Urothelium cell line (cell line): ENCODE data around the gene SLC25A47.
A peak's percentile ranks its signal among the peaks of the same experiment; 100 is the strongest.
"Not testable (repeated sequence)": the region's sequence is repeated elsewhere in the genome, so short reads cannot be mapped to it uniquely, and the experiment has no call there.

Source experiments
- DNase-seq: peaks from one replicate; pipeline ENCODE4 v3.0.0; 2011; ENCODE audit warnings: low spot score, mixed read lengths
- FAIRE-seq: peaks from 2 replicates; lab custom pipeline; 2011; peaks lifted over from hg19 to GRCh38; lab: Jason Lieb, UNC

SLC25A47 gene

DNA sequence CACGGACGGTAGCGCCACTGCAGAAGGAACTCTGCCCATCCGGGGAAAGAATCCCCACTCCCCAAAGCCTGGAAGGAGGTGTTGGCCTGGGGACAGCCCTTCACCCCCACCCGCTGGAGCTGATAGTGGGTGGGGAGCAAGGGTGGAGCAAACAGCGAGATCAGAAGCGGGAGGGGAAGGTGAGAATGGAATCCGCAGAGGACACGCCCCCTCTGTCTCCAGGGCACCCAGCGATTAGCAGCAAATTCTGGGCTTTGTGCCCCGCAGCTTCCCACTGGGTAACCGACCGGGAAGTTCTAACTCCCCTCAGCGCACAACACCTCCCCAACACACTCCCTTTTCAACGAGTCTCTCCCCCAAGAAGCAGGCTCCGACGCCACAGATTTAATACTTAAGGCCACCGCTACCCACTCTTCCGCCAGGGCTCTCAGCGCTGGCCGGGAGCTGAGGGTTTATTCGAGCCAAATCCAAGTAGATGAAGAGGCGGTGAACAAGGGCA, 18.3 kb upstream of the SLC25A47 start:
- DNase-seq: peak; percentile 45
- FAIRE-seq: no peak

DNA sequence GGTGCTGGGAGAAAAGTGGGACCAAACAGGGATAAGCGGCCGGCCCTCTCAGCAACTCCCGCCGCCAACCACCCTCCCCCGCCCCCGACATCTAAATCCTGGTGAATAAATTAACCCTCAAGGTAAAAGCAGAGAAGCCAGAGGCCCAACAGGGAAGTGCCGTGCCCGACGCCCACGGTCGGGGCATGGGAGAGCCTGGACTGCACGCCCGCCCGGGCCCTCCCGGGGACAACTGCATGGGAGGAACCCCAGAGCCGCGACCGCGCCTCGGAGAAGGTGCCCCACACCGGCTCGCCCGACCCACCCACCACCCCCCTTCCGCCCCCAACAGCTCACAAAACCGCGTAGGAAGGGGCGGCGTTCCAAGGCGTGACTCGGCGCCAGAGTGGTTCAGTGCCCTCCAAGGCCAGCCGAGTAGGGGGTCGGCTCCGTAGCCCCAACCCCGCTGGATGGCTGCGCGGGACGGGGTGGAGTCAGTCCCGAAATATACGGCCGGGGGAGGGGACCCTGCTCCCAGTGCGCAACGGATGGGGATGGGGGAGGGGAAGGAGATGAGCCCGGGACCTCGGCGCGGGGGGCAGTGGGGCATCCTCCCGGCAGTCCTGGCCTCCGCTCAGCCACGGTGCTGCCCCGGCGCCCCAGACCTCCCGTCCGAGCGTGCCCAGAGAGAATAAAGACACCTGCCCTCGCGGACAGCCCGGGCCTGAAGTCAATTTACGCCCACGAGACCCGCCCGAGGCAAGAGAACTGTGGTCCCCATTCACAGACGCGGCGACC, 17.6 kb upstream of the SLC25A47 start:
- DNase-seq (peak; percentile 13), FAIRE-seq (no peak)

DNA sequence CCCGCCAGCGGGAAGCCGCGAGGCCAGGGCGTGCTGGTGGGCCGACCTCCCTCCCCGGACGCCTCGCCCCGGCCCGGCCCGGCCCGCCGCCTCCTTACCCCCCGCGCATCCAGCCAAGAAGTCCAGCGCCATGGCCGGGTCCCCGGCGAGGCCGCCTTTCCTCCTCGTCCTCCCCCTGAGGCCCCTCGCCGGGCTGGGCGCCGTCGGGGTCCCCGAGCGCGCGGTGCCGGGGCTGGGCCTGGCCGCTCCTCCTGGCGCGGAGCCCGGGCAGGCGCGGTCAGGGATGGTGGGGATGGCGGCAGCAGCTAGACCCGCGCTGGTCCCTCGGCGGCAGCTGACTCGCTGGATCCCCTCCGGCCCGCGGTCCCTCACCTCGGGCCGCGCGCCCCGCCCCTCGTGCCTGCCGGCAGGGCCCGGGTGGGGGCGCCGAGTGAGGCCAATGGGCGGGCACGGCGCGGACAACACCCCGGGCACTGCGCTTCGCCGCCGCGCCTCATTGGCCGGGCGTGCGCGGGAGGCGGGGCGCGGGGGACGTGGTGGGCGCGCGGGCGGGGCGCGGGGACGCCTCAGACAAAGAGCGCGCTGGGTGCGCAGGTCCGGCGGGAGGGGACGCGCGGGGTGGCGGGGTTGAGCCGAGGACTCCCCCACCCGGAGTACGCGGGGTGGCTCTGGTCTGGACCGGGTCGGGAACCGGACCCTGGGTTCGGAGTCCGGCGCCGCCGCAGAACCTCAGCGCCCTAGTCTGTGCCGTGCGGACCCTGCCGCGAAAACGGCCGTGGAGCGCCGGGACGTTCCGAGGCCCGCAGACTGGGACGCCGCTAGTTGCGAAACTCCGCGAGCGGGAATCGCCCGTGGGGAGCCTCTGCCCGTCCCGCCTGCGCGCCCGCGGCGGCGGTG, 16.8 kb upstream of the SLC25A47 start, which contains the start of gene SLC25A29:
Gene SLC25A29, minus strand, starts transcription at position 344 of the 897 bp plus-strand sequence. Its CDS starts 212 bp downstream, at position 132.
- DNase-seq: peak; percentile 94
- FAIRE-seq: peak; percentile 46

DNA sequence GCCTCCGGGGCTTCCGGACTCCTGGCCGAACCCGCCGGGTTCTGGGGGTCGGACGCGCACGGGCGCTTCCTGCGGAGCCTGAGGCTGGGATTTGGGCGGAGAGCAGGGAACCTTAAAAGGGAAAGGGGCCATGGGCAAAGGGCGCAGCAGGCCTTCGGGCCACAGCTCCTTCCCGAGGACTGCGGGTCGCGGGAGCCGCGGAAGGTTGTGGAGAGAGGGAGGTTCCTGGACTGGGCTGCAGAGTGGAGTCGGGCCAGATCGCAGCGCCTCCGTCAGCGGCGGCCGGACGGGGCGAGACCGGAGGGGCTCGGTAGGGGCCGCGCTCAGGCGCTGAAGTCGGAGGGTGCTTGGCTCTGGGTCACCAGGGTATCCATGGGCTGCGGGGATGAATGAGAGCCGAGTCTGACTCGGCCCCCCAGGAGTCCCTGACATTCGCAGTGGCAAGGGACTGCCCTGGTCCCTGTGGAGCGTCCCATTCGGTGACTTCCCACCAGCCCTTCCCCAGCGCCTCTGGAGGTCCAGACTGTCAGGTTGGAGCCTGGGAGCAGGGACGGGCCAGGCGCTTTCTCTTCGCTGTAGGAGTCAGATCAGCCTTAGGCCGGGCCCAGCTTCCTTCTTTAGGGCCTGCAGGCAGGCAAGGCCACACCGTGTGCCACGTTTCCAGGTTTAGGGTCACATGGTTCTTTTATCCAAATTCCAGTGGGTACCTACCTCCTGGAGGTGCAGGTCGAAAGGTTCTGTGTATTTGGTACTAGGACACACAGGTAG, 16.0 kb upstream of the SLC25A47 start:
- FAIRE-seq: no peak
- DNase-seq: no peak

DNA sequence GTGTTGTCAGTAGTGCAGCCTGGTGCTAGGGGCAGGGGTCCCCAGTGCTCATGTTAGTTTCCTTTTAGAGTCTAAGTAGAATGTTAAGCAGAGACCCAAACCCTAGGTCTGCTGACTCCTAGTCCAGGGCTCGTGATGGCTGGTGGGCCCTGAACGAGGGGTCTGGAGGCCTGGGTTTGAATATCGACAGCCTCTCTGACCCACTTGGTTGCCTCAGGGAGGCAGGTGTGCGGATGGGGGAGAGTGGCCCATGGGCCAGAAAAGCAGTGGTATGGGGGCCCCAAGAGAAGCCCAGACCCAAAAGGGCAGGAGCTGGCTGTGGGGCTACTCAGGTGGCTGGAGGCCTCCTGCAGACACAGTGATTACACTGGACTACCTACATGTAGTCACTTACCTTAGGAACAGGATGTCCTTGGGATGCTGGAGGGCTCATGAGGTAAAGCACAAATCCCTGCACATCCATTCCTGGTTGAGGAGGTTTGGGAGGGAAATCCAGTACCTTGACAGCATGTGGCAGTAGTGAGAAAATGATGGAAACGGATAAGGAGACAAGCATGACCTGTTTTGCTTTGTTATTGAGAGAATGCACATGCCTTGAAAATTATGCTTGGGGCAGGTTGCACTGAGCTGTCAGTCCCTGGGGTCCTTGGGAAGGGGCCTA, 15.2 kb upstream of the SLC25A47 start:
- FAIRE-seq (no peak), DNase-seq (no peak)

DNA sequence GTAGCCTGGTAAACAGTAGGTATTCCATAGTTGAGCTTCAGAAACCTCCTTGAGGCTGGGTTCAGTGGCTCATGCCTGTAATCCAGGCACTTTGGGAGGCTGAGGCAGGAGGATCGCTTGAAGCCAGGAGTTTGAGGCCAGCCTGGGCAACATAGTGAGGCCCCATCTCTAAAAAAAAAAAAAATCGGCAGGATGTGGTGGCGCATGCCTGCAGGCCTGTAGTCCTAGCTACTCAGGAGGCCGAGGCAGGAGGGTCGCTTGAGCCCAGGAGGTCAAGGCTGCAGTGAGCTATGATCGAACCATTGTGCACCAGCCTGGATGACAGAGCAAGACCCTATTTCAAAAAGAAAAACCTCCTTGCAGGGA, 14.7 kb upstream of the SLC25A47 start:
- DNase-seq, FAIRE-seq: not testable (repeated sequence)

DNA sequence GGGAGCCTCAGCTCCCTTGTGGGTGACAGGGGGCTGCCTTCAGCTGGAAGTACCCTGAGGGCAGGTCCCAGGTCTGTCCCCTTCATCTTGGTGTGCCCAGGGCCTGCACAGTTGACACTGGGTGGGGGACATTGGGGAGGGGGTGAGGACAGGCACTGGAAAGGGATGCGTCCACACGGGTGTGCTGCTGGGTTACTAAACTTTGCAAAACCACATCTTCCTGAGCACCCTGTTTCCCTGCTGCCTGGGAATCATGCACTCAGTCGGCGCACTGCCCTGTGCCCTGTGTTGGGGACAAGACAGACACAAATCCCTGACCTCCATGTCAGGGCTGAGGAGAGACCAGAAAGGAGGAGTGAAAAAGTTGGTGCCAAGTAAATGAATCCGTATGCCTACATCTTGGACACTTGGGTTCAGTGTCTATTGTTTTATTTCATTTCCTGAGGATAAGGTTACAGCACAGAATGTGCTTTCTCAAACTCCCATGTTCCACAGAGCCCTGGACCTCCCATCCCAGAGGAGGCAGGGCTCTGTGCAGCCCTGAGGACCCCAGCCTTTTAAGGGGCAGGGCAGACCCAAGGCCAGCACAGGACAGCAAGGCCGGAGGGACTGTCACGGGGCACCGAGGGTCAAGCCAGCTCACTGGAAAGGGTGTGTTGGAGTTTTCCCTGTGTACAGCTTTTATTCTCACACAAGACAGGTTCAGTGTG, 14.0 kb upstream of the SLC25A47 start:
- no peak for DNase-seq
- no peak for FAIRE-seq

DNA sequence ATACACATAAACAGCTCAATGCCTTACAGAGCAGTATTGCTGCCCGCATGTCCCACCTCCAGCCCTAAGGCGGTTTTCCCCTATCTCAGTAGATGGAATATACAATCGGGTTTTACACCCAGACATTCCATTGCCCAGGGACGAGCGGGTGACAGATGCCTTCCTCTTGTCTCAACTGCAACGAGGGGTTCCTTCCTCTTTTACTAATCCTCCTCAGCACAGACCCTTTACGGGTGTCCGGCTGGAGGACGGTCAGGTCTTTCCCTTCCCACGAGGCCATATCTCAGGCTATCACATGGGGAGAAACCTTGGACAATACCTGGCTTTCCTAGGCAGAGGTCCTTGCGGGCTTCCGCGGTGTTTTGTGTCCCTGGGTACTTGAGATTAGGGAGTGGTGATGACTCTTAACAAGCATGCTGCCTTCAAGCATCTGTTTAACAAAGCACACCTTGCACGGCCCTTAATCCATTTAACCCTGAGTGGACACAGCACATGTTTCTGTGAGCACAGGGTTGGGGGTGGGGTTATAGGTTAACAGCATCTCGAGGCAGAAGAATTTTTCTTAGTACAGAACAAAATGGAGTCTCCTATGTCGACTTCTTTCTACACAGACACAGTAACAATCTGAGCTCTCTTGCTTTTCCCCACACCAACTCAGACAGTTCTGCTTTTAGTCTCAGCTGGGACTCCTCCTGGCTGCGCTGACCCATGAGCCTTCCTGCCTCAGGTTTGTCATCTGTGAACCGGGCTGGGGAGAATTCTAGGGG, 10.8 kb upstream of the SLC25A47 start:
- DNase-seq, FAIRE-seq: not testable (repeated sequence)

DNA sequence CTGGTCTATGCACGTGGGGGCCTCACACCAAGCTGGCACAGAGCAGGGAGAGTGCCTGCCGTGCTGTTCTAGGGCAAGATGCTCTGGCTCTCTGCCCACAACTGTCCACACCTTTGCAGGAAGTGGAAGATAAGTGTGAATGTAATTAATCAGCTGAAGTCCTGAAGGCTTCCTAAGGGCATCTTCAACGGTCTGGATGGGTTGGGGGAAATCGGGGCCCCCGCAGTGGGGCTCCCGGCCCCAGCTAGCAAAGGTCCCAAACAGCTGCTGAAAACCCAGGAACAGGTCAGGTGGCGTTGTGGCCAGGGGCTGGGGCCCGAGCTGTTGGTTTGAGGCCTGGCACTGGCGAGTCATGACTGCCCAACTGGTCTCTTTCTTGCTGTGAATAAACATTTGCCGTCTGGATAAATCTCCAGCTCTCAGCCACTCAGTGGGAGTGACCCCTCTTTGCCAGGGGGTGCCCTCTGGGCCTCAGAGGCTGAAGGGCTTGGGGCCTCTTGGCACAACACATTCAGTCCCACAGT, 10.2 kb upstream of the SLC25A47 start:
- no peak for FAIRE-seq
- DNase-seq: no peak

DNA sequence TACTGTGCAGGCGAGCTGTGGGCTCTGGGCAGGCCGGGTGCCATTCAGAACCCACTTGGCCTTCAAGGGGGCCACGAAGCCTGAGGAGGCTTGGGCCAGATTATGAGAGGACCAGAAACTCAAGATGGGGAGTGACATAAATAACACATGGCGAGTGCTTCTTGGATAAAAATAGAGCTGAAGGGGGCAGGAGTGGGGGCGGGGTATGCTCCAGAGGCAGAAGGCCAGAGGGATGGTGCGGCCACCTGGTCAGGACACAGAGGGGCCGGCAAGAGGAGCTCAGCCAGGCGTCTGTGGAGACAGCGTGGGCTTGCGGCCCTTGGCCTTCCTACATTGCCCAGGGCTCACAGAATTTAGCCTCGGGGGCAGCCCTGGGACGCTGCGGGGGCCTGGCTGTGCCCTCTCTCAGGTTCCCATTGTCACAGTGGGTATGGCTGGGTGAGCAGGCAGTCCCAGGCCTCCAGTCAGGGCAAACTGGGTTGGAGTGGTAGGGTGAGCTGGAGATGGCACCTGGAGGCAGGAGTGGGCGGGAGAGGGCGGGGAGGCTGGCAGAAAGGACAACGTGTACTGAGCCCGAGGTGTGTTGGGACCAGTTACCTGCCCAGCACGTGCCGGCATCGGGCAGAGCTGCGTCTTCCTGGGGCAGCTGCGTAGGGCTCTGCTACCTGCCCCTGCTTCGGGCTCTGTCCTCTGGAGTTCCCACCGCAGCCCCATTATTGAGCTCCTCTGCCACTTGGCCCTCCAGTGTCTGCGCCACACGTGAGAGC, 9.5 kb upstream of the SLC25A47 start:
- DNase-seq (no peak), FAIRE-seq (no peak)

DNA sequence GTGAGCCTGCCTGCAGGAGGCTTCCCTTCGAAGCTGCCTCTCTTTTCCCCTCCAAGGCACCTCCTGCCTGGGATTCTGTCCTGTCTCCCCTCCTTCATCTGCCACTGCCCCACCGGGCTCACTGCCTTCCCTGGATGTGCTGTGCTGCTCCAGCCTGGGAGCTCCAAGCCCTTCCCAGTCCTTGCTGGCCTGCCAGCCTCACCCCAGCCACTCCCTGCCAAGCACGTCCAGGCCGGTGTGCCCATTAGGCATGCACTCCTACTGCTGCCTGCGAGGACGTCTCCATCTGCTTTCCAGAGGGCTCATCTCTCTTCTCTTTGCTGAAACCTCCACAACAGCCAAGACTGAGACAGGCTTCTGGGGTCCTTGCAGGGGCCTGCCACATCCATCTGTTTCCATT, 8.4 kb upstream of the SLC25A47 start:
- FAIRE-seq (no peak), DNase-seq (no peak)

DNA sequence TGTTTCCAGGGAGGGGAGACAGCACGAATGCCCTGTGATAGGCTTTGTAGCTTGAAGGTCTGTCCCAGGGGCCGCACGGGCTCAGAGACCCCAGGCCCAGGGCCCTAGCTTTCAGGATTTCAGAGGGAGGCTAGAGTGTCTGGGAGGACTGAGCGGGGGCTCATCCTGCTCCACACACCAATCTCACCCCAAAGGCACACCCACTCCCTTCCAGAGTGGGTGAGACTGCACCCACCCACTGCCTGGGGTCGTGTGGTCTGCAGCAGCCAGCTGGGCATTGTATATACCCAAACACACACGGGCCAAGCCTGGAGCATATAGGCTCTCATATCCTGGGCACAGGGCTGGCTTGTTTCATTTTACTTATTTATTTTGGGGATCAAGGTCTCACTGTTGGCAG, 5.8 kb upstream of the SLC25A47 start:
- FAIRE-seq: no peak
- no peak for DNase-seq

DNA sequence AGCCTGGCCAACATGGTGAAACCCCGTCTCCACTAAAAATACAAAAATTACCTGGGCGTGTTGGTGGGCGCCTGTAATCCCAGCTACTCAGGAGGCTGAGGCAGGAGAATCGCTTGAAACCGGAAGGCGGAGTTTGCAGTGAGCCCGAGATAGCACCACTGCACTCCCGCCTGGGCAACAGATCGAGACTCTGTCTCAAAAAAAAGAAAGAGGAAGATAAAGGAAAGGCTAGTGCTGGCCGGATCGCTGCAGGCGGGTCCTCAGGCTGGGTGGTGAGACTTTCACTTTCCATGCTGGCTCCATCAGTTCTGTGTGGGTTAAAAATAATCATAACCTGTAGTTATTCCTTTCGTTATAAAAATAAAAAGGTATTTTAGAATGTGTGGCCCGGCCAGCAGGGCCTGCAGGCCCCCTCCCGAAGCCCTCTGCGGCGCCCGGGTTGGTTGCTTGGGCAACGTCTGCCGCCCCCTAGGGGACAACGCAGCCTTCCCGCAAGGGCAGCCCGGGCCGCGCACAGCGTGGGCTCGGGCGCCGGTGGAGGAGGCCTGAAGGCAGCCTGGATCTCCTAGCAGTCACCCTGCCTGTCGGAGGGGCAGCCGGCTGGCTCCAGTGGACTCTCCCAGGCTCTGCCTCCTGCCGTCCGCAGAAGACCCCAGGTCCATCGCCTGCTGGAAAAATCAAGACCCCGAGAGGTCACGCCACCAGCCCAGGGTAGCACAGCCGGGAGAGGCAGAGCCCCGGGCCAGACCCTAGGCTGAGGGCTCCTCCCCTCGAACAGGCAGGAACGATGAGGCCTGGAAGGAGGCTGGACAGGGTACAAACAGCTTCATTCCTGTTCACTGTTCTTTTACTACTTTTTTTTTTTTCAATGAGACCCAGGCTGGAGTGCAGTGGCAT, 5.0 kb upstream of the SLC25A47 start:
- FAIRE-seq (no peak), DNase-seq (peak; percentile 37)

DNA sequence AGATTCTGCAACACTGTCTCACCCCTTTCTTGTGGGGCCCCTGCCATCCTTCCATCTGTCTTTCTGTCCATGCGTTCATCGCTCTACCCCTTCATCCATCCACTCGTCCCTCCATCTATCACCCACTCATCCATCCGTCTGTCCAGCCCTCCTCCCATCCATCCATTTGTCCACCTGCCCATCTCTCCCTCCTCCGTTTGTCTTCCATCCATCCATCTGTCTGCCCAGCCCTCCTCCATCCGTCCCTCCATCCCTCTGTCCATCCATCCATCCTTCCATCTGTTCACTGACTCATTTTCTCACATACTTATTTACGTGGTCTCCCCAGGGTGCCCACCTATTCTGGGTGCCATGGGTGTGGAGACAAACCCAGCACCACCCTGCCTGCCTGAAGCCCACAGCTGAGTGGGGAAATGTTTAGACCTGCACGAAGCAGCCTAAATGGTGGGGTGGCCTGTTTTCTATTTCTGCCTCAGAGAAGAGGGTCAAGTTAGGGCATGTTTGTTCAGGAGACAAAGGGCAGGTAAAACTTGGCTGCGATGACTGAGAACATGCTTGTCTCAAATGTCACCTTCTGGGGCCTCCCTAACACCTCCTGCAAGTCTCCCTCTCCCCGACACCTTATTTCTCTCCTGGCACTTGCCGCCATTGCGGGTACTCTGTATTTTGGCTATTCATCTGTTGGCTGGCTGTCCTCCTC, 2.8 kb upstream of the SLC25A47 start:
- FAIRE-seq: no peak
- DNase-seq: no peak

DNA sequence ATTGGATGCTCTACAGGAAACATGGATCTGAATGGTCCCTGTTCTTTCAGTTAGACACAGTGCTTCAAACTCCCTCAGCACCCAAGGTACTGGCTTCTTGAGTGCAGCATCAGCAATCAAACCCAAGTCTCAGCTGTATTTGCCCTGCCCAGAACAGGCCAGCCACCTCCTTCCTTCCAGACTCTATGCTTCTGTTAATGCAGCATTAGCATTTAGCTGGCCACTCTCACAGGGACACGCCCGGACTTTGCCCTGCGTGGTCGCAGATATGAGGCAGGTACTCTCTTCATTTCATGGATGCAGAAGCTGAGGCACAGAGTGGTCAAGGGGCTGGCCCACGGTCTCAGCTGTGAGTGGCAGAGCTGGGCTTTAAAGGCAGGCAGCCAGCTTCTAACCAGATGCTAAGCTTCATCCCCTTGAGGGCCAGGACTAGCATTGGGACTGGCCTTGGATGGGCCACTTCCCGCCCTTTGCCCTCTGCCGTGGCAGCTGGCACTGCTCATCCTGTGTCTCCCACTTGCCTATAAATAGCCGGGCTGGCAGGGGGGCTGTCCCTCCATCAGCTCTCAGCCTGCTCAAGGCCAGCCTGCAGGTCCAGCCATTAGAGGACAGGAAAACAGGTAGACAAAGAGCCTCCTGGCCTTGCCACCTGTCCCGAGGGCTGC, 1.5 kb upstream of the SLC25A47 start:
- FAIRE-seq (no peak), DNase-seq (no peak)
